22Rv1 (cell line): ENCODE results near the gene TPK1.
A peak's percentile ranks its signal among the peaks of the same experiment; 100 is the strongest.

ENCODE experiments used
- H3K27ac ChIP-seq: fragments of 450-650 bp; 2 replicates; pipeline ENCODE4 v1.5.1; 2017
- ZFX ChIP-seq: fragments of 450-650 bp; IDR thresholded peaks from 2 replicates; pipeline ENCODE4 v1.6.1; 2017; ENCODE audit warnings: antibody characterized with exemption, borderline replicate concordance
- TF ChIP-seq, protein P1 (sequence below): fragments of 450-650 bp; IDR thresholded peaks from 2 replicates; pipeline ENCODE4 v1.5.1; 2017; ENCODE audit warnings: mild to moderate bottlenecking

The TPK1 gene

DNA sequence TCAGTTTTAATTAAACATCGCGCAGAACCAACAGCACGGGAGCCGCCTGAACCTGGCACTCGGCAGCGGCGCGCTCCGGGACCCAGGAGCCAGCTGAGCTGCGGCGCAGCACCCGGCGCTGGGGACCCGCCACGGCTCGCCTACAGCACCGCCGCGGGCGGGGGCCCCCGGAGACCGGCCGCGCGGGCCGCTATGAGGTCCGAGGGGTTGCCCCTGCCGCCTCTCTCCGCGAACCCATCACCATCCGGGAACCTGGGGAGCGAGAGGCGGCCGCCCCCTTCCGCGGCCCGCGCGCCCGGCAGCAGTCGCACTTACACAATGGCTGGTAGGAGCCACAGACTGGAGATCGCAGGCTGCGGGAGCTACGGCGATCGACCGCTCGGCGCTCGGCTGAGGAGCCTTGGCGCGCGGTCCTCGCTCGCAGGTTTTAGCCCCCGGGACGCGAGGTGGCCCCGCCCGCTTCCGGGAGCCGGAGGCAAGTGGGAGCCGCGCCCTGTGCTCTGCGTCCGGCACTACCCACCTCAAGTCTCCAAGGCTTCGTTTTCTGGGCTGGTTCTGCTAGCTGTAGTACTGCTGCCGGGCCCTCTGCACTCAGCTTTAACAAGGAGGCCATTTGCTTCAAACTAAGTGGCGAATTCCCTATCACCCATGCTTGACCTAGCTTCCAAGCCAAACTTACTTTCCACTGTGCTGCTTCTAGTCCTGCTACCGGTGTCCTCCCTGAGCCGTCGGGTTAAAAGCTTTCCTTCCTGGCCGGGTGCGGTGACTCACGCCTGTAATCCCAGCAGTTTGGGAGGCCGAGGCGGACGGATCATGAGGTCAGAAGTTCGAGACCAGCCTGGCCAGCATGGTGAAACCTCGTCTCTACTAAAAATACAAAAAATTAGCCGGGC lies at the start of gene TPK1:
TPK1 (minus strand) TSS at position 402 of the 893 bp plus-strand sequence. CDS start 451 bp downstream, outside the sequence.
- H3K27ac ChIP-seq = peak within 1 kb of the TSS; percentile 79
- no peak for TF ChIP-seq ZFX
- TF ChIP-seq, protein P1, sequence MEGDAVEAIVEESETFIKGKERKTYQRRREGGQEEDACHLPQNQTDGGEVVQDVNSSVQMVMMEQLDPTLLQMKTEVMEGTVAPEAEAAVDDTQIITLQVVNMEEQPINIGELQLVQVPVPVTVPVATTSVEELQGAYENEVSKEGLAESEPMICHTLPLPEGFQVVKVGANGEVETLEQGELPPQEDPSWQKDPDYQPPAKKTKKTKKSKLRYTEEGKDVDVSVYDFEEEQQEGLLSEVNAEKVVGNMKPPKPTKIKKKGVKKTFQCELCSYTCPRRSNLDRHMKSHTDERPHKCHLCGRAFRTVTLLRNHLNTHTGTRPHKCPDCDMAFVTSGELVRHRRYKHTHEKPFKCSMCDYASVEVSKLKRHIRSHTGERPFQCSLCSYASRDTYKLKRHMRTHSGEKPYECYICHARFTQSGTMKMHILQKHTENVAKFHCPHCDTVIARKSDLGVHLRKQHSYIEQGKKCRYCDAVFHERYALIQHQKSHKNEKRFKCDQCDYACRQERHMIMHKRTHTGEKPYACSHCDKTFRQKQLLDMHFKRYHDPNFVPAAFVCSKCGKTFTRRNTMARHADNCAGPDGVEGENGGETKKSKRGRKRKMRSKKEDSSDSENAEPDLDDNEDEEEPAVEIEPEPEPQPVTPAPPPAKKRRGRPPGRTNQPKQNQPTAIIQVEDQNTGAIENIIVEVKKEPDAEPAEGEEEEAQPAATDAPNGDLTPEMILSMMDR = peak; percentile 10; the same call in 1 of the 2 replicates

DNA sequence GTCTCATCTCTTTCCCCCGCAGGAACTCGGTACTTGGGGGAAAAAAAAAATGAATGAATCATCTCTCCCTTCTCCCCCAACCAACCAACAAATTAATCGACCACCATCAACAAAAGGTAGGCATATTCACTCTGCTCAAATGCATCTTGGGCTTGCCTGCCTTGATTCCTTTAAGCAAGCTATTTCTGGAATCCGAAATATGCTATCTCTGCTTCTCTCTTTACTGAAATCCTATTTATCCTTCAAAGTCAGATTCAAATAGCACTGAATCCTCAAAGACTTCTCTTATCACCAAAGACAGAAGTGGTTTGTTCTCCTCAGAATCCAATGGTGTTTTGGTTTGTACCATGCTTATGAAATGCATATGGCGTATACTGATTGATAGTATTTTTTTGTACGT lies 49.6 kb upstream of the TPK1 start:
- no peak for TF ChIP-seq ZFX

DNA sequence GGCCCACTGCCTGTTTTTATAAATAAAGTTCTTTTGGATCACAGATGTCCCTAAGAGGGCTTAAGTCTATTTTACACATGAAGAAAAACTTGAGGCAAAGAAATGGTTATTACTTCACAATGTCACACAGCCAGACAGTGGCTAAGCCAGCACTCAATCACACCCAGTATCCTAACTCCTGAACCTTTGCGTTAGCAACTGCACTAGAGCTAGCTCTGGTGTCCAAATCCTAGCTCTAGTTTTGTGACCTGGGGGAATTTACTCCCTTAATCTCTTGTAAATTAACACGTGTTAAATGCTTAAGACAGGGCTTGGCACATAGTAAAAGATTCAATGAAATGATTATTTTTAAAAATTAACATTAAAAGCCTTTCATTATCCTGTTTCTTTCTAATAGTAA lies 49.0 kb upstream of the TPK1 start:
- no peak overlapping the region for H3K27ac ChIP-seq
- TF ChIP-seq, protein P1 = no peak
- no peak for TF ChIP-seq ZFX

More for the DNA sequence above, 49.6 kb upstream of the TPK1 start:
- no peak overlapping the region for H3K27ac ChIP-seq

DNA sequence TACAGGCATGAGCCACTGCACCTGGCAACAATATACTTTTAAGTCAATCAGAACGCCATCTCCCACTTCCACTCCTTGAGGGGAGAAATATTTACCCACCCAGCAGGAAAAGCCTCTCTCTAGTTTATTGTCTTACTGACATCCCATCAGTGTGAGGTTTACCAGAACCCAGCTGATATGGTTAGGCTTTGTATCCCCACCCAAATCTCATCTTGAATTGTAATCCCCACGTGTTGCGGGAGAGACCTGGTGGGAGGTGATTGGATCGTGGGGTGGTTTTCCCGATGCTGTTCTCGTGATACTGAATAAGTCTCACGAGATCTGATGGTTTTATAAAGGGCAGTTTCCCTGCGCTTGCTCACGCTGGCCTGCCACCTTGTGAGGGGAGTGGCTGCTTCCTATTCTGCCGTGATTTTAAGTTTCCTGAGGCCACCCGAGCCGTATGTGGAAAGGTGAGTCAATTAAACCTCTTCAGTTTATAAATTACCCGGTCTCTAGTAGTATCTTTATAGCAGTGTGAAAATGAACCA lies 37.5 kb upstream of the TPK1 start:
- TF ChIP-seq, protein P1 = no peak
- TF ChIP-seq ZFX = no peak
- no peak overlapping the region for H3K27ac ChIP-seq

DNA sequence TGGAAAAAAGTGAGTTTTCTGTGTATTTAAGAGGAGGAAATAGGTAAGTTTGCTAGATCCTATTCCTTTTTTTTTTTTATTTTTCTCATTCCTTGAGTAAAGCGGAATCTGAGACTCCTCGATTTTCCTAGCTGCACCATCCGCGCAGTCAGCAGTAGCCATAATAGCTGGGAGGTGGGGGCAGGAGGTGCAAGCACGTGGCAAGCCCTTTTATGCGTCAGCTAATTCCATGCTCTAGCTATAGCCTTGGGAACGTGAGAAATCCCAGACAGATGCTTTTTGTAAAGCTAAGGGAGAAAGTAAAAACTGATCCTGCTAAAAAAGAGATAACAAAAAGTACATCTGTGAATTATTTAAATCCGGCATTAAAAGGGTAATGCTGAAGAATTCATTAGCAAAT lies 33.2 kb upstream of the TPK1 start:
- TF ChIP-seq ZFX = no peak
- TF ChIP-seq, protein P1 = no peak
- no peak overlapping the region for H3K27ac ChIP-seq

DNA sequence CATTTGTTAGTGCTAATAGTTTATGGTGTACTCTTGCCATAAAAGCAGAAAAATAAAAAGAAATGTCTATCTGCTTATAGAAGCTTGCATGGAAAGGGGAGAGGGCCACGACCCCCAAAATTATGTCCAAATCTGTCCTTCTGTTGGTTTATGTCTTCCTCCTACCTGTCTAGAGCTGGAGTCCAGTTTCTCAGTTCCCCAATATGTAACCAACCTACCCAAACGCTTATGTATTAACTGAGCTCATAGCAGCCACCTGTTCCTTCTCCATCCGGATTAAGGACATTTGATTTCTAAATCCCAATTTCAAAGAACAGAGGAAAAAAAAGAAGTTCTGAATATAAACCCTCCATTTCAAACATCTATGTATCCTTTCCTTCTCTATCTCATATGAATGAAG lies 30.3 kb upstream of the TPK1 start:
- TF ChIP-seq, protein P1 = no peak
- TF ChIP-seq ZFX = no peak
- no peak overlapping the region for H3K27ac ChIP-seq

DNA sequence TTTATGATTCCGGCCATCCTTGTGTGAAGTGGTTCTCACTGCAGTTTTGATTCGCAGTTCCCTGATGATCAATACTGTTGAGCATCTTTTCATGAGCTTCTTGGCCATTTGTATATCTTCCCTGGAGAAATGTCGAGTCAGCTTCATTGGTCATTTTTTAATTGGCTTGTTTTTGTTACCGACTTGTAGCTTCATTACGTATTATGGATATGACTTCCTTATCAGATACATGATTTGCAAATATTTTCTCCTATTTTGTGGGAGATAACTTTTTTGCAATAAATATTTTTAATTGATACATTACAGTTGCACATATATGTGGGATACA lies 27.4 kb upstream of the TPK1 start:
- TF ChIP-seq ZFX = no peak
- TF ChIP-seq, protein P1 = no peak
- H3K27ac ChIP-seq = no peak overlapping the region
